ENCODE measurements around the gene COMMD10. TPM values are rescaled to one million over a fixed set of nuclear protein-coding genes. Genes with fewer than 3 reads are reported as not detected.

The COMMD10 gene
- total RNA-seq, 4 donors from 2014 or later, result 14.2 to 113 (median 32.3) TPM

- H3K36me3 ChIP-seq, result peaks cover 0 to 44% (median 0%) of the 10 kb centered on the region in 3 donors
- H3K4me1 ChIP-seq, result no peaks in the 10 kb centered on the region
- no peak for TF ChIP-seq POLR2A (IDR thresholded peaks at IDR 0.05)
- TF ChIP-seq, protein P1, sequence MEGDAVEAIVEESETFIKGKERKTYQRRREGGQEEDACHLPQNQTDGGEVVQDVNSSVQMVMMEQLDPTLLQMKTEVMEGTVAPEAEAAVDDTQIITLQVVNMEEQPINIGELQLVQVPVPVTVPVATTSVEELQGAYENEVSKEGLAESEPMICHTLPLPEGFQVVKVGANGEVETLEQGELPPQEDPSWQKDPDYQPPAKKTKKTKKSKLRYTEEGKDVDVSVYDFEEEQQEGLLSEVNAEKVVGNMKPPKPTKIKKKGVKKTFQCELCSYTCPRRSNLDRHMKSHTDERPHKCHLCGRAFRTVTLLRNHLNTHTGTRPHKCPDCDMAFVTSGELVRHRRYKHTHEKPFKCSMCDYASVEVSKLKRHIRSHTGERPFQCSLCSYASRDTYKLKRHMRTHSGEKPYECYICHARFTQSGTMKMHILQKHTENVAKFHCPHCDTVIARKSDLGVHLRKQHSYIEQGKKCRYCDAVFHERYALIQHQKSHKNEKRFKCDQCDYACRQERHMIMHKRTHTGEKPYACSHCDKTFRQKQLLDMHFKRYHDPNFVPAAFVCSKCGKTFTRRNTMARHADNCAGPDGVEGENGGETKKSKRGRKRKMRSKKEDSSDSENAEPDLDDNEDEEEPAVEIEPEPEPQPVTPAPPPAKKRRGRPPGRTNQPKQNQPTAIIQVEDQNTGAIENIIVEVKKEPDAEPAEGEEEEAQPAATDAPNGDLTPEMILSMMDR (IDR thresholded peaks at IDR 0.05), result no peak
- no peak overlapping the region for H3K27ac ChIP-seq
- H3K27me3 ChIP-seq, result no peaks in the 10 kb centered on the region
- no peak overlapping the region for H3K4me3 ChIP-seq
- H3K9me3 ChIP-seq, result peaks cover 0 to 12% (median 0%) of the 10 kb centered on the region in 4 donors
- DNase-seq, result no peak
These were observed 218.5 kb downstream of the COMMD10 start for GRCh38 chr5:116303340-116303739.

GRCh38 chr5:116303810-116304209 is 219.0 kb downstream of the COMMD10 start:
- Histone ChIP-seq H3K27me3 (no peaks in the 10 kb centered on the region), H3K4me1 (no peaks in the 10 kb centered on the region), H3K4me3 (no peak overlapping the region), H3K36me3 (peaks cover 0 to 43% (median 0%) of the 10 kb centered on the region in 3 donors), H3K9me3 (peaks cover 0 to 16% (median 0%) of the 10 kb centered on the region in 4 donors), H3K27ac (no peak overlapping the region)
- DNase-seq, result no peak
- TF ChIP-seq, protein P1 (IDR thresholded peaks at IDR 0.05), result no peak
- no peak for TF ChIP-seq POLR2A (IDR thresholded peaks at IDR 0.05)

DNA sequence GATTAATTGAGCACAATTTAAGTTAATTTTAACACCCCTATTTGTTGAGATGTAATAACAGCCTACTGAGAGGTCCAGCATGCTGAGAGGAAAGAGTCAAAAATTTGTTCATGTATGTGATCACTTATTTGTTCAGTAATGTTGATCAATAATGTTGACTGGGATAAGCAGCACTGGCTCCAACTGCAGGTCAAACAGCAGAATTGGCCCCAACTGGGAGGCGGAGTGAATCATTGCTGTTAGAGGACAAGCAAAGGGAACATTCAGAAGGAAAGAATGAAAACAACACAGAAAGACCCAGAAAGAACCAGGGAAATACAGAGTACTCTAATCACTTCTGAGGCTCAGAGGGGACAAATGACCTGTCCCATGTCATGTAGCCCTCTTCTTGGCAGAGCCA is 221.1 kb downstream of the COMMD10 start:
- Histone ChIP-seq H3K27ac (no peak overlapping the region), H3K36me3 (peaks cover 0 to 41% (median 0%) of the 10 kb centered on the region in 3 donors), H3K27me3 (no peaks in the 10 kb centered on the region), H3K9me3 (peaks cover 0 to 16% (median 0%) of the 10 kb centered on the region in 4 donors), H3K4me3 (no peak overlapping the region), H3K4me1 (no peaks in the 10 kb centered on the region)
- DNase-seq, result no peak
- TF ChIP-seq, protein P1 (IDR thresholded peaks at IDR 0.05), result no peak

GRCh38 chr5:116306846-116307245 is 222.0 kb downstream of the COMMD10 start:
- Histone ChIP-seq H3K4me3 (no peak overlapping the region), H3K4me1 (no peaks in the 10 kb centered on the region), H3K9me3 (peaks cover 0 to 16% (median 0%) of the 10 kb centered on the region in 4 donors), H3K36me3 (peaks cover 0 to 41% (median 0%) of the 10 kb centered on the region in 3 donors), H3K27ac (no peak overlapping the region), H3K27me3 (no peaks in the 10 kb centered on the region)
- no peak for DNase-seq
- TF ChIP-seq POLR2A (IDR thresholded peaks at IDR 0.05), result no peak
- TF ChIP-seq, protein P1 (IDR thresholded peaks at IDR 0.05), result no peak

DNA sequence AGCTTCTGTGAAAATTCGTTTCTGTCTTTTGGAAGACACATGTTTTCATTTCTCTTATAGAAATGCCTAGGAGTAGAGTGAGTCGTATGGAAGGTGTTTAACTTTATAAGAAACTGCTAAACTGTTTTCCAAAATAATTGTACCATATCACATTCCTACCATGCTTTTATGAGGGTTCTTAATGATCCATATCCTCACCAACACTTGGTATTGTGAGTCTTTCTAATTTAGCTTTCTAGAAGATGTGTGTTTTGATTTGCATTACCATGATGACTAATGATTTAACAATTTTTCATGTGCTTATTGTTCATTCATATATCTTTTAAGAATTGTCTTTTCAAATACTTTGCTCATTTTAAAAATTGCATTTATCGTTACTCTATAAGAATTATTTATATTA is 223.6 kb downstream of the COMMD10 start:
- Histone ChIP-seq H3K4me3 (no peak overlapping the region), H3K9me3 (peaks cover 0 to 16% (median 0%) of the 10 kb centered on the region in 4 donors), H3K27me3 (no peaks in the 10 kb centered on the region), H3K4me1 (no peaks in the 10 kb centered on the region), H3K36me3 (peaks cover 0 to 41% (median 0%) of the 10 kb centered on the region in 3 donors), H3K27ac (no peak overlapping the region)
- no peak for DNase-seq
- TF ChIP-seq, protein P1 (IDR thresholded peaks at IDR 0.05), result no peak
- no peak for TF ChIP-seq POLR2A (IDR thresholded peaks at IDR 0.05)

GRCh38 chr5:116313366-116313765 is 228.5 kb downstream of the COMMD10 start:
- H3K27me3 ChIP-seq, result no peaks in the 10 kb centered on the region
- TF ChIP-seq, protein P1 (IDR thresholded peaks at IDR 0.05), result no peak
- TF ChIP-seq POLR2A (IDR thresholded peaks at IDR 0.05), result no peak
- H3K36me3 ChIP-seq, result peaks cover 0 to 14% (median 0%) of the 10 kb centered on the region in 3 donors
- H3K4me3 ChIP-seq, result no peak overlapping the region
- DNase-seq, result no peak
- no peaks in the 10 kb centered on the region for H3K4me1 ChIP-seq
- peaks cover 0 to 3% (median 0%) of the 10 kb centered on the region in 4 donors for H3K9me3 ChIP-seq
- H3K27ac ChIP-seq, result no peak overlapping the region

Measured in Peyer's patch (tissue), 4 donors.